Measurements from ENCODE around the gene AFF3.

DNA sequence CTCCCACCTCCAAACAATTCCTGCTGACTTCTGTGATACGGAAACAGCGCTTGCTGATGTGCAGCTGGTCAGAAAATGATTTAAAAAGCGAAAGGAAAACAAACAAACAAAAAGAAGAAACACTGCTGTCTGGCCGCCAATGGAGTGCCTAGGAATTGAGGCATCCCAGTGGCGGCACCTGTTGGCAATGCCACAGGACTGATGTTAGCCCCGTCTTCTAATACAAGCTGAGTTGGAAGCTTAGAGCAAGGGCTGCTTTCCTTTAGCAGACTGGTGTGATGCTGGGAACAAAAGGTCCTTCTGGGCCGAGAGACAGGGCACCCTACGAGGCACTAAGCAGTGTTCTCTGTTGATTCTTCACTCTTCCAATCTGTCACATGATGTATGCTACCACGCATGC is 489.0 kb downstream of the AFF3 start:
- no peak for TF ChIP-seq CTCF (conservative IDR thresholded peaks at IDR 0.05 in 1 of 2, IDR thresholded peaks at IDR 0.05 in 1 of 2; ENCODE audit: low read depth in 1 of 2, low read length in 2 of 2)
- no peak for TF ChIP-seq EZH2 (IDR thresholded peaks at IDR 0.05; ENCODE audit: low read length, missing control alignments)

Data from fibroblast of lung (primary cell).